Right atrium auricular region (tissue), 2 donors: ENCODE data around the gene LGALS1. TPM values are rescaled to one million over a fixed set of nuclear protein-coding genes. Genes with fewer than 3 reads are reported as not detected.

Source experiments
- DNase-seq: peaks from one replicate; pipeline ENCODE4 v3.0.0-alpha.2; 2019; ENCODE audit warnings: low spot score
- H3K27ac ChIP-seq, 2 donors: fragments of 200-600 bp; sonication (generic); 1 replicate in 1 of 2; 2 replicates in 1 of 2; pipeline ENCODE4 v1.5.1; 2016 to 2019
- H3K27me3 ChIP-seq, 2 donors: fragments of 200-600 bp; sonication (generic); one replicate each; pipeline versions ENCODE4 v1.5.1 to v1.6.0; 2017 to 2019
- H3K36me3 ChIP-seq: fragments of 200-600 bp; sonication (generic); one replicate; pipeline ENCODE4 v1.5.1; 2016
- H3K4me1 ChIP-seq, 2 donors: fragments of 200-600 bp; sonication (generic); one replicate each; pipeline versions ENCODE4 v1.5.1 to v1.6.0; 2017 to 2019
- H3K4me3 ChIP-seq, 2 donors: fragments of 200-600 bp; sonication (generic); 1 replicate in 1 of 2; 2 replicates in 1 of 2; pipeline ENCODE4 v1.5.1; 2017 to 2019; ENCODE audit warnings: mild to moderate bottlenecking in 1 of 2, moderate library complexity in 1 of 2
- H3K9me3 ChIP-seq, 2 donors: fragments of 200-600 bp; sonication (generic); one replicate each; pipeline ENCODE4 v1.5.1; 2019
- total RNA-seq, 2 donors: library from RNA; depleted of rRNA; stranded (reverse); fragments of >200 nt; gene quantifications; one replicate each; pipeline ENCODE4 v1.1.0, GENCODE V29; 2016
- TF ChIP-seq, protein P1 (sequence below), 2 donors: fragments of 200-600 bp; sonication (generic); IDR thresholded peaks; one replicate each; pipeline ENCODE4 v1.5.1; 2019; ENCODE audit warnings: antibody characterized with exemption in 2 of 2

Gene LGALS1
- 1,000 to 10,000 TPM in 1 of 2 donors, 100 to 1,000 TPM in 1; 584 to 1,958 TPM for total RNA-seq

DNA sequence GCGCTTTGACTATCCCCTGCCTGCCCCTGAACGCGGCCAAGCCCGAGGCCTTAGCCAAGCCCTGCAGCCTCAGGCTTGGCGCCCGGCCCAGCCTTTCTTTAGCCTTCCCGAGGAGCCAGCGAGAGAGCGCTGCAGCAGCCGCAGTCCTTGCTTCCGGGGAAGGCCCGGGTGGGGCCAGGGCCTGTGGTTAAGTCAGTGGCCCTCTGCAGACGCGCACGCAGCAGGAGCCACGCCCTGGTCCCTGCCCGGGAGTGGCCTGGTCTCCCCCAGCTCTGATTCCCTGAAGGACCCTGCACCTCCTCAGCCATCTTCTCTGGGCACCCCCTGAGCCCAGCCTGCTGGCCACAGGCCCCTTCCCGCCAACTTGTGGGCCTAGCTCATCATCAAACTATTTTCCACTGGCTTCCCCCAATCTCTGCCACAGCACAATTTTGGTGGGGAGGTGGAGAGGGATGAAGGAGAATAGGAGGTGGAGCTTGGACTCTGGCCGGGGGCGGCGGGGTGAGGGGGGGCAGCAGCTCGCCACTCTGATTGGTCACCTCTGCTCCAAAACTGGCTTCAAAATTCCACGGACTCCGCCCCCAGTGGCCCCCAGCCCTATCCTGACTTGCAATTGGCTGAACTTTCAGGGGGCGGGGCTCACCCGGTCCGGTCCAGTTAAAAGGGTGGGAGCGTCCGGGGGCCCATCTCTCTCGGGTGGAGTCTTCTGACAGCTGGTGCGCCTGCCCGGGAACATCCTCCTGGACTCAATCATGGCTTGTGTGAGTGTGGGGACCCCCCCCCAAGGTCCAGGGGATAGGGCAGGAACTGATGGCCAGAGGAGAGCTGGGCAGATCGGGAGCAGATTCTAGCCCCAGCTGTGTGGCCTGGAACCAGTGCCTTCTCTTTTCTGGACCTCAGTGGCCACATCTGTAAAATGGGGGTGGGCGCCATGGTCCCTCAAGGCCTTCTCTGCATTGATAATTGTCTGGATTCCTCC, at the start of gene LGALS1:
Gene LGALS1, plus strand, starts transcription at position 686 of the 979 bp plus-strand sequence. Its CDS starts 67 bp downstream, at position 753.
- Histone ChIP-seq H3K36me3 (peaks cover 21% of the 10 kb centered on the region), H3K9me3 (no peaks in the 10 kb centered on the region), H3K27ac (peak within 1 kb of the TSS; percentile 93 to 94), H3K4me1 (peaks cover 0 to 47% of the 10 kb centered on the region in 2 donors), H3K27me3 (no peaks in the 10 kb centered on the region), H3K4me3 (peak within 1 kb of the TSS; percentile 47 to 67)
- TF ChIP-seq, protein P1, sequence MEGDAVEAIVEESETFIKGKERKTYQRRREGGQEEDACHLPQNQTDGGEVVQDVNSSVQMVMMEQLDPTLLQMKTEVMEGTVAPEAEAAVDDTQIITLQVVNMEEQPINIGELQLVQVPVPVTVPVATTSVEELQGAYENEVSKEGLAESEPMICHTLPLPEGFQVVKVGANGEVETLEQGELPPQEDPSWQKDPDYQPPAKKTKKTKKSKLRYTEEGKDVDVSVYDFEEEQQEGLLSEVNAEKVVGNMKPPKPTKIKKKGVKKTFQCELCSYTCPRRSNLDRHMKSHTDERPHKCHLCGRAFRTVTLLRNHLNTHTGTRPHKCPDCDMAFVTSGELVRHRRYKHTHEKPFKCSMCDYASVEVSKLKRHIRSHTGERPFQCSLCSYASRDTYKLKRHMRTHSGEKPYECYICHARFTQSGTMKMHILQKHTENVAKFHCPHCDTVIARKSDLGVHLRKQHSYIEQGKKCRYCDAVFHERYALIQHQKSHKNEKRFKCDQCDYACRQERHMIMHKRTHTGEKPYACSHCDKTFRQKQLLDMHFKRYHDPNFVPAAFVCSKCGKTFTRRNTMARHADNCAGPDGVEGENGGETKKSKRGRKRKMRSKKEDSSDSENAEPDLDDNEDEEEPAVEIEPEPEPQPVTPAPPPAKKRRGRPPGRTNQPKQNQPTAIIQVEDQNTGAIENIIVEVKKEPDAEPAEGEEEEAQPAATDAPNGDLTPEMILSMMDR (IDR thresholded peaks at IDR 0.05) = peak in 1 of 2 donors; percentile 60
- peak; percentile 98 for DNase-seq

DNA sequence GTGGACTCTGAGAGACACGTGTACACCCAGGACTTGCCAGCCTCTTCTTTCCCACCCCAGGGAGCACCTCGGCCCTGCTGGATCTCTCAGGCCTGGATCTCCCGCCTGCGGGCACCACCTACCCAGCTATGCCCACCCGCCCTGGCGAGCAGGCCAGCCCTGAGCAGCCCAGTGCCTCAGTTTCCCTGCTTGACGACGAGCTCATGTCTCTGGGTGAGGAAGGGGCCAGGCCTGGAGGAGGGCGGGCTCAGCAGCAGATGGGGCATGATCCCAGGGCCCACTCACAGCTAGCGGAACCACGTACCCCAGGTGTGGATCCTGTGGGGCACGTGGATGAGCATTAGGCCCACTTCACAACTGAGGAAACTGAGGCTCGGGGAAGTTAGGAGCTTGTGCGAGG, 49.7 kb upstream of the LGALS1 start:
- TF ChIP-seq, protein P1 (IDR thresholded peaks at IDR 0.05) = no peak
- Histone ChIP-seq H3K27me3 (no peaks in the 10 kb centered on the region), H3K9me3 (no peaks in the 10 kb centered on the region), H3K4me3 (no peak overlapping the region), H3K4me1 (peaks cover 0 to 31% of the 10 kb centered on the region in 2 donors), H3K36me3 (peaks cover 26% of the 10 kb centered on the region), H3K27ac (peak overlapping the region; percentile 50 to 57)
- no peak for DNase-seq

DNA sequence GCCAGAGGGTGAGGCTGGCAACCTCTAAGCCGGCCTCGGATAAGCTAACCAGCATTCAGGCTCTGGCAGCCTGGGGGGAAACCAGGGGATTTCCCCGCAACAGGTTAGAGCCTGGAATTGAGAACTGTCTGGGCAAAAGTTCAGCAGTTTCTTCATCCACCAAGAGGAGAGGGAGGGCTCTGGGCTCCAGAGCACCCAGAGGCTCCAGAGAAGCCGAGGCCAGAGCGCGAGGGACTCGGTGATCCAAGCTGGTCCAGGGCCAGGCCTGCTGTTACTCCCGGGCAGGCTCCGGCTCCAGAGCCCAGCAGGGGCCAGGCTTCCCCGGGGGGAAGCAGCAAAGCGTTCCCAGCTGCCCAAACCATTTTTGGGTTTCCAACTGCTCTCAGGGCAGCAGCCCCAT, 49.3 kb upstream of the LGALS1 start:
- TF ChIP-seq, protein P1 (IDR thresholded peaks at IDR 0.05) = no peak
- Histone ChIP-seq H3K27me3 (no peaks in the 10 kb centered on the region), H3K4me3 (no peak overlapping the region), H3K27ac (peak overlapping the region; percentile 50 to 57), H3K9me3 (no peaks in the 10 kb centered on the region), H3K36me3 (peaks cover 22% of the 10 kb centered on the region), H3K4me1 (peaks cover 0 to 31% of the 10 kb centered on the region in 2 donors)
- peak; percentile 80 for DNase-seq

DNA sequence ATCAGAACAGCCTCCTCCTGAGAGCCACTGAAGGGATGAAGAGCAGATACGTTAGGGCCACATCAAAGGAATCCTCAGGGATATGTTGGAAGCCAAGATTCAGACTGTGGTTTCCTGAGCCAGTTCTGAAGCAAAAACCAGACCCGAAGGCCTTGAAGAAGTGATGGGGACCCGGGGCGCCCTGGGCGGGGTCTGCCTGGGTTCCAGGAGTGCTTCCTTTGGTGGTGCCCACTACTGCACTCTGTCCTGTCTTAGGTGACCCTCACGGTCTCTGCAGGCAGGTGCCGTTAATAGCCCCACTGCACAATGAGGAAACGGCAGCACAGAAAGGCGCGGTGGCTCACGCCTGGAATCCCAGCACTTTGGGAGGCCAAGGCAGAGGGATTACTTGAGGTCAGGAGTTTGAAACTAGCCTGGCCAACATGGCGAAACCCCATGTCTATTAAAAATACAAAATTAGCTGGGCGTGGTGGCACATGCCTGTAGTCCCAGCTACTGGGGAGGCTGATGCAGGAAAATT, 48.8 kb upstream of the LGALS1 start:
- Histone ChIP-seq H3K27me3 (no peaks in the 10 kb centered on the region), H3K27ac (peak overlapping the region; percentile 50 to 57), H3K9me3 (no peaks in the 10 kb centered on the region), H3K36me3 (peaks cover 17% of the 10 kb centered on the region), H3K4me1 (peaks cover 0 to 31% of the 10 kb centered on the region in 2 donors), H3K4me3 (no peak overlapping the region)
- TF ChIP-seq, protein P1 (IDR thresholded peaks at IDR 0.05) = no peak
- no peak for DNase-seq

DNA sequence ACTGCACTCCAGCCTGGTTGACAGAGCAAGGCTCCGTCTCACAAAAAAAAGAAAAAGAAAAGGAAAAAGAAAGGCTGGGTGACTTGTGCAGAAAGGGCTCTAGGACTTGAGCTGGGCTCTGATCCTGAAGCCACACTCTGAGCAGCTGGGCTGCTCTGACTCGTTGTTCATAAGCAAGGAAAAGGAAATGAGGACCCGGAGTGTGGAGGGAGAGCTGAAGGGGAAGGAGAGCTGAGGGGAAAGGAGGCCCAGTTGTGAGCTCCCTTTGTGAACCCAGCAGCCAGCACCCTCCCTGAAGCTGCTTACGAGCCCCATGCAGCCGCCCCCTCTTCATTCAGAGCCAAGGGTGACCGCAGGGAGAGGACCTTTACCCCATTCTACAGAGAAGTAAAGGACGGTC, 48.3 kb upstream of the LGALS1 start:
- peaks cover 0 to 31% of the 10 kb centered on the region in 2 donors for H3K4me1 ChIP-seq
- peaks cover 17% of the 10 kb centered on the region for H3K36me3 ChIP-seq
- no peak overlapping the region for H3K4me3 ChIP-seq
- H3K27ac ChIP-seq = peak overlapping the region; percentile 9 to 57
- no peak for DNase-seq
- no peaks in the 10 kb centered on the region for H3K9me3 ChIP-seq
- TF ChIP-seq, protein P1 (IDR thresholded peaks at IDR 0.05) = no peak
- H3K27me3 ChIP-seq = no peaks in the 10 kb centered on the region
